ENCODE data around the gene NSFL1C.

Gene NSFL1C

GRCh38 chr20:1431158-1431557 lies 35.5 kb downstream of the NSFL1C start:
- H3K36me3 Mint-ChIP-seq (ENCODE audit: low read depth): no peaks in the 10 kb centered on the region
- peaks cover 18% of the 10 kb centered on the region for H3K27me3 Mint-ChIP-seq
- H3K4me3 Mint-ChIP-seq: no peak overlapping the region
- H3K4me1 Mint-ChIP-seq (ENCODE audit: low read depth): peaks cover 33% of the 10 kb centered on the region
- H3K27ac Mint-ChIP-seq: no peak overlapping the region
- no peaks in the 10 kb centered on the region for H3K9me3 Mint-ChIP-seq

GRCh38 chr20:1430004-1430451 lies 36.6 kb downstream of the NSFL1C start:
- Mint-ChIP-seq H3K27ac (no peak overlapping the region), H3K4me3 (no peak overlapping the region), H3K36me3 (ENCODE audit: low read depth) (no peaks in the 10 kb centered on the region), H3K4me1 (ENCODE audit: low read depth) (peaks cover 25% of the 10 kb centered on the region), H3K9me3 (no peaks in the 10 kb centered on the region), H3K27me3 (peaks cover 18% of the 10 kb centered on the region)

DNA sequence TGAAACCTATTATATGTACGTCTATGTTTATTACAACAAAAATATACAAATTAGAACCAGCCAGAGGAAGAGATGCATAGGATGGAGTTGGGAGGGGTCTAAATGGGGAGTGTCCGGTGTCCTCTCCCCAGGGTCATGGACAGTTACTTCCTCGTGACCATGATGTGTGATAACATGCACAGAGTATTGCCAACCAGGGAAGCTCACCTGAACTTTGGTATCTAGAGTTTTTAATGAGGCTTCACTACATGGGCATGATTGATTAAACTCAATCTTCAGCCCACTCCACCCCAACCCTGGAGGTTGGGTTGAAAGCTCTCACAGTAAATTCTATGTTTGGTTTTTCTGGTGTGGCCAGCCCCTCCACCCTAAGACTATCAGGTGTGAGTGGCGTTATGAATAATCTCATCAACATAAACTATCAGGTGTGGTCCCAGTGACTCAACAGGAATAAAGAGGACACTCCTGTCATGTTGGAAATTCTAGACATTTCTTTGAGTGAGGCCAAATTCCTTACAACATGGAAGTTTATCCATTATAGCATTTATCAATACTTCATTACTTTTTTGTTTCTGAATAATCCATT lies 37.4 kb downstream of the NSFL1C start:
- no peaks in the 10 kb centered on the region for H3K9me3 Mint-ChIP-seq
- peaks cover 18% of the 10 kb centered on the region for H3K27me3 Mint-ChIP-seq
- H3K27ac Mint-ChIP-seq: no peak overlapping the region
- no peak overlapping the region for H3K4me3 Mint-ChIP-seq
- no peaks in the 10 kb centered on the region for H3K36me3 Mint-ChIP-seq (ENCODE audit: low read depth)
- peaks cover 17% of the 10 kb centered on the region for H3K4me1 Mint-ChIP-seq (ENCODE audit: low read depth)

DNA sequence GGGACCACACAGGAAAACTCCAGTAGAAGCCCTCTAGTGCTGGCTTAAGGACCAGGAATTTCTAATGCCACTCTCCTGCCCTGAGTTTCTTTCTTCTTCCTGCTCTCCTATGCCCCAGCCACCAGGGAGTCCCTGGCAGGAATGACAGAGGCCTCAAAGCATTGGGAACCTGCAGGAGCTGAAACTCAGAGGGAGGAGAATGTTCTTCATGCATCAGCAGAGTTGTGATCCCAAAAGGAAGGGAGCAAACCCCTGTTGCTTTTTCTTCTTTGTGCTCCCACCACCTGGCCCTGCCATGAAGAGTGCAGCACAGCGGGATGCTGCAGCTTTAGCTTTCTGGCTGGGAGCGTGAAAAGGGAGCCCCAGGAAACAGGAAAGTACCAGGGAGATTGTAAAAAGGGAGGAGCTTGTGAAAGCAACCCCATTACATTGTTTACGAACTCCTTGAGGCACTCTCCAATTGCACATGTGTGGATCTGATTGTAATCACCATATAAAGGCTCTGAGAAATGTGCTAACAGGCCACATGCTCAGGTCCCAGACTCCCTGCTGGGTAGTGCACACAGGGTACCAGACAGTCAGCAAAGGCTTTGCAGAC lies 39.1 kb downstream of the NSFL1C start:
- H3K4me1 Mint-ChIP-seq (ENCODE audit: low read depth): peaks cover 16% of the 10 kb centered on the region
- peaks cover 18% of the 10 kb centered on the region for H3K27me3 Mint-ChIP-seq
- H3K36me3 Mint-ChIP-seq (ENCODE audit: low read depth): no peaks in the 10 kb centered on the region
- no peak overlapping the region for H3K27ac Mint-ChIP-seq
- H3K4me3 Mint-ChIP-seq: no peak overlapping the region
- no peaks in the 10 kb centered on the region for H3K9me3 Mint-ChIP-seq

- Mint-ChIP-seq H3K27me3 (peaks cover 14% of the 10 kb centered on the region), H3K36me3 (ENCODE audit: low read depth) (no peaks in the 10 kb centered on the region), H3K27ac (peak overlapping the region; percentile 24), H3K4me3 (no peak overlapping the region), H3K9me3 (peaks cover 4% of the 10 kb centered on the region), H3K4me1 (ENCODE audit: low read depth) (peaks cover 11% of the 10 kb centered on the region)
Measured at GRCh38 chr20:1426231-1426849, 40.3 kb downstream of the NSFL1C start.

GRCh38 chr20:1424336-1424735 lies 42.3 kb downstream of the NSFL1C start:
- Mint-ChIP-seq H3K4me1 (ENCODE audit: low read depth) (peaks cover 11% of the 10 kb centered on the region), H3K27me3 (peaks cover 11% of the 10 kb centered on the region), H3K36me3 (ENCODE audit: low read depth) (no peaks in the 10 kb centered on the region)

GRCh38 chr20:1423625-1424106 lies 43.0 kb downstream of the NSFL1C start:
- Mint-ChIP-seq H3K27me3 (peaks cover 7% of the 10 kb centered on the region), H3K4me1 (ENCODE audit: low read depth) (peaks cover 11% of the 10 kb centered on the region), H3K27ac (no peak overlapping the region), H3K36me3 (ENCODE audit: low read depth) (peaks cover 3% of the 10 kb centered on the region), H3K9me3 (peaks cover 8% of the 10 kb centered on the region), H3K4me3 (no peak overlapping the region)

More at GRCh38 chr20:1424336-1424735, 42.3 kb downstream of the NSFL1C start:
- Mint-ChIP-seq H3K4me3 (no peak overlapping the region), H3K27ac (no peak overlapping the region), H3K9me3 (peaks cover 8% of the 10 kb centered on the region)

- H3K4me3 Mint-ChIP-seq: no peak overlapping the region
- peaks cover 3% of the 10 kb centered on the region for H3K36me3 Mint-ChIP-seq (ENCODE audit: low read depth)
- H3K4me1 Mint-ChIP-seq (ENCODE audit: low read depth): peaks cover 11% of the 10 kb centered on the region
- peaks cover 8% of the 10 kb centered on the region for H3K9me3 Mint-ChIP-seq
- H3K27me3 Mint-ChIP-seq: peaks cover 6% of the 10 kb centered on the region
- H3K27ac Mint-ChIP-seq: no peak overlapping the region
Measured at GRCh38 chr20:1423206-1423605, 43.4 kb downstream of the NSFL1C start.

GRCh38 chr20:1422753-1423152 lies 43.9 kb downstream of the NSFL1C start:
- Mint-ChIP-seq H3K27ac (no peak overlapping the region), H3K27me3 (peaks cover 3% of the 10 kb centered on the region), H3K36me3 (ENCODE audit: low read depth) (peaks cover 3% of the 10 kb centered on the region), H3K4me3 (no peak overlapping the region), H3K4me1 (ENCODE audit: low read depth) (peaks cover 11% of the 10 kb centered on the region), H3K9me3 (peaks cover 8% of the 10 kb centered on the region)

- Mint-ChIP-seq H3K4me1 (ENCODE audit: low read depth) (peaks cover 10% of the 10 kb centered on the region), H3K9me3 (peaks cover 8% of the 10 kb centered on the region), H3K27me3 (peaks cover 3% of the 10 kb centered on the region), H3K4me3 (no peak overlapping the region), H3K36me3 (ENCODE audit: low read depth) (peaks cover 3% of the 10 kb centered on the region), H3K27ac (no peak overlapping the region)
Measured at GRCh38 chr20:1420066-1420465, 46.6 kb downstream of the NSFL1C start.

DNA sequence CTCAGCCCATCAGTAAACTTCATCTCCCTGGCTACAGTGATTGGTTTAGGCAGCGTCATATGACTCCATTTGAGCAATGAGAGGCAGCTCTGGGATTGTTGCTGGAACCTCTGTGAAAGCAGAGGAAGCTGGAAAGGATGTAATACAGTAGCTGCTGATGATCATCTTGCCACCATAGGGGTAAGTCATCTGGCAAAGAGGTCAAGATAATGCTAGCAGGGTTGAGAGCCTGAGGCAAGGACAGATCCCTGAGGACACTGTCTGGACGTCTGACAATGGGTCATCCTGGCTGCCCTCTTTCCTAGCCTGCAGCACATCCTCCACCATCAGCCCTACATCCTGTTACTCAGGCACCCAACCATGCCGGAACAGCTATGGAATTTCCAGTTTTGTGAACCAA lies 48.3 kb downstream of the NSFL1C start:
- H3K9me3 Mint-ChIP-seq: peaks cover 8% of the 10 kb centered on the region
- peaks cover 10% of the 10 kb centered on the region for H3K4me1 Mint-ChIP-seq (ENCODE audit: low read depth)
- H3K36me3 Mint-ChIP-seq (ENCODE audit: low read depth): peaks cover 3% of the 10 kb centered on the region
- no peak overlapping the region for H3K27ac Mint-ChIP-seq
- H3K4me3 Mint-ChIP-seq: no peak overlapping the region
- peaks cover 3% of the 10 kb centered on the region for H3K27me3 Mint-ChIP-seq

GRCh38 chr20:1417790-1418189 lies 48.9 kb downstream of the NSFL1C start:
- Mint-ChIP-seq H3K36me3 (ENCODE audit: low read depth) (peaks cover 3% of the 10 kb centered on the region), H3K4me3 (no peak overlapping the region), H3K27ac (no peak overlapping the region), H3K4me1 (ENCODE audit: low read depth) (peaks cover 10% of the 10 kb centered on the region), H3K27me3 (peaks cover 3% of the 10 kb centered on the region), H3K9me3 (peaks cover 8% of the 10 kb centered on the region)

- Mint-ChIP-seq H3K27me3 (peaks cover 3% of the 10 kb centered on the region), H3K4me1 (ENCODE audit: low read depth) (peaks cover 10% of the 10 kb centered on the region), H3K36me3 (ENCODE audit: low read depth) (peaks cover 3% of the 10 kb centered on the region), H3K9me3 (peaks cover 8% of the 10 kb centered on the region), H3K27ac (no peak overlapping the region), H3K4me3 (no peak overlapping the region)
Measured at GRCh38 chr20:1417273-1417672, 49.4 kb downstream of the NSFL1C start.

- Mint-ChIP-seq H3K36me3 (ENCODE audit: low read depth) (peaks cover 3% of the 10 kb centered on the region), H3K4me1 (ENCODE audit: low read depth) (peaks cover 10% of the 10 kb centered on the region), H3K4me3 (no peak overlapping the region), H3K27me3 (no peaks in the 10 kb centered on the region), H3K9me3 (peaks cover 4% of the 10 kb centered on the region), H3K27ac (peak overlapping the region; percentile 32)
Measured at GRCh38 chr20:1415667-1416468, 50.8 kb downstream of the NSFL1C start.

- no peak overlapping the region for H3K27ac Mint-ChIP-seq
- H3K4me1 Mint-ChIP-seq (ENCODE audit: low read depth): peaks cover 10% of the 10 kb centered on the region
- no peaks in the 10 kb centered on the region for H3K27me3 Mint-ChIP-seq
- H3K9me3 Mint-ChIP-seq: no peaks in the 10 kb centered on the region
- peaks cover 3% of the 10 kb centered on the region for H3K36me3 Mint-ChIP-seq (ENCODE audit: low read depth)
- no peak overlapping the region for H3K4me3 Mint-ChIP-seq
Measured at GRCh38 chr20:1414982-1415381, 51.7 kb downstream of the NSFL1C start.

All from stimulated activated naive CD8-positive, alpha-beta T cell treated with anti-CD3 and anti-CD28 coated beads, Interleukin-15, Interleukin-2, amounts not matched to agents 100 ng/mL and 50 ng/mL, for 24 hours (primary cell).